ENCODE results near the gene EFNA5.

GRCh38 chr5:107639990-107640389 lies 30.7 kb downstream of the EFNA5 start:
- TF ChIP-seq CTCF (conservative IDR thresholded peaks at IDR 0.05) = no peak
- TF ChIP-seq EZH2 (IDR thresholded peaks at IDR 0.05; ENCODE audit: low read depth) = no peak

Measured in PC-9 (cell line).